Sigmoid colon (tissue), 4 donors: ENCODE results near the gene AIM2.

ENCODE experiments used
- EP300 ChIP-seq, 4 donors: sonication (generic); formaldehyde crosslinking; IDR thresholded peaks; one replicate each; pipeline ENCODE4 v1.6.1; 2017; ENCODE audit warnings: antibody characterized with exemption in 4 of 4
- POLR2A ChIP-seq, 2 donors: fragments of 450-650 bp; IDR thresholded peaks; one replicate each; pipeline ENCODE4 v1.6.1; 2016; ENCODE audit warnings: antibody characterized with exemption in 2 of 2, mild to moderate bottlenecking in 2 of 2, moderate library complexity in 2 of 2
- POLR2AphosphoS5 ChIP-seq, 4 donors: sonication (generic); formaldehyde crosslinking; IDR thresholded peaks; one replicate each; pipeline ENCODE4 v1.6.1; 2017; ENCODE audit warnings: antibody characterized with exemption in 4 of 4
- TF ChIP-seq, protein P1 (sequence below), 4 experiments: fragments of 450-650 bp in 3 of 4; fragments of 200-600 bp in 1 of 4; IDR thresholded peaks; one replicate each; pipeline ENCODE4 v1.5.1; 2016 to 2019; ENCODE audit warnings: antibody characterized with exemption in 4 of 4, mild to moderate bottlenecking in 3 of 4, moderate library complexity in 2 of 4

- TF ChIP-seq, protein P1, sequence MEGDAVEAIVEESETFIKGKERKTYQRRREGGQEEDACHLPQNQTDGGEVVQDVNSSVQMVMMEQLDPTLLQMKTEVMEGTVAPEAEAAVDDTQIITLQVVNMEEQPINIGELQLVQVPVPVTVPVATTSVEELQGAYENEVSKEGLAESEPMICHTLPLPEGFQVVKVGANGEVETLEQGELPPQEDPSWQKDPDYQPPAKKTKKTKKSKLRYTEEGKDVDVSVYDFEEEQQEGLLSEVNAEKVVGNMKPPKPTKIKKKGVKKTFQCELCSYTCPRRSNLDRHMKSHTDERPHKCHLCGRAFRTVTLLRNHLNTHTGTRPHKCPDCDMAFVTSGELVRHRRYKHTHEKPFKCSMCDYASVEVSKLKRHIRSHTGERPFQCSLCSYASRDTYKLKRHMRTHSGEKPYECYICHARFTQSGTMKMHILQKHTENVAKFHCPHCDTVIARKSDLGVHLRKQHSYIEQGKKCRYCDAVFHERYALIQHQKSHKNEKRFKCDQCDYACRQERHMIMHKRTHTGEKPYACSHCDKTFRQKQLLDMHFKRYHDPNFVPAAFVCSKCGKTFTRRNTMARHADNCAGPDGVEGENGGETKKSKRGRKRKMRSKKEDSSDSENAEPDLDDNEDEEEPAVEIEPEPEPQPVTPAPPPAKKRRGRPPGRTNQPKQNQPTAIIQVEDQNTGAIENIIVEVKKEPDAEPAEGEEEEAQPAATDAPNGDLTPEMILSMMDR (IDR thresholded peaks at IDR 0.05), result no peak
- TF ChIP-seq POLR2AphosphoS5 (IDR thresholded peaks at IDR 0.05) (no peak), POLR2A (IDR thresholded peaks at IDR 0.05) (no peak), EP300 (IDR thresholded peaks at IDR 0.05) (no peak)
These were observed 51.5 kb downstream of the AIM2 start for GRCh38 chr1:159025043-159025442.
